Liver (tissue), 9 donors: ENCODE results near the gene IFIT3. TPM values are rescaled to one million over a fixed set of nuclear protein-coding genes. Genes with fewer than 3 reads are reported as not detected.
"Not testable (repeated sequence)": the region's sequence is repeated elsewhere in the genome, so short reads cannot be mapped to it uniquely, and the experiment has no call there.

ENCODE experiments used
- DNase-seq: peaks from one replicate; pipeline ENCODE4 v3.0.0-alpha.2; 2017; ENCODE audit warnings: low spot score
- H3K27ac ChIP-seq, 2 donors: one replicate each; pipeline ENCODE4 v1.7.0; 2013; ENCODE audit warnings: inconsistent platforms in 2 of 2, low read length in 2 of 2, control low read depth in 1 of 2, low read depth in 1 of 2, mild to moderate bottlenecking in 1 of 2
- H3K27me3 ChIP-seq, 4 donors: one replicate each; pipeline versions ENCODE4 v1.6.1 to v1.7.0; 2013; ENCODE audit warnings: low read length in 3 of 4, inconsistent platforms in 1 of 4, mild to moderate bottlenecking in 1 of 4, moderate library complexity in 1 of 4; ENCODE audit not compliant: control insufficient read depth in 4 of 4, insufficient read depth in 4 of 4
- H3K36me3 ChIP-seq, 4 donors: one replicate each; pipeline versions ENCODE4 v1.6.1 to v1.7.0; 2013; ENCODE audit warnings: low read length in 3 of 4, mild to moderate bottlenecking in 3 of 4, low read depth in 1 of 4, moderate library complexity in 1 of 4; ENCODE audit not compliant: control insufficient read depth in 4 of 4, insufficient read depth in 3 of 4
- H3K4me1 ChIP-seq, 4 donors: one replicate each; pipeline versions ENCODE4 v1.6.1 to v1.7.0; 2013; ENCODE audit warnings: low read length in 3 of 4, mild to moderate bottlenecking in 3 of 4, moderate library complexity in 1 of 4; ENCODE audit not compliant: control insufficient read depth in 4 of 4, insufficient read depth in 4 of 4
- H3K4me3 ChIP-seq, 3 donors: one replicate each; pipeline versions ENCODE4 v1.6.1 to v1.7.0; 2013; ENCODE audit warnings: low read length in 3 of 3, control low read depth in 1 of 3, low read depth in 1 of 3, mild to moderate bottlenecking in 1 of 3
- H3K9ac ChIP-seq, 2 donors: one replicate each; pipeline ENCODE4 v1.7.0; 2013; ENCODE audit warnings: low read length in 2 of 2, mild to moderate bottlenecking in 2 of 2, moderate library complexity in 2 of 2, control low read depth in 1 of 2, low read depth in 1 of 2
- H3K9me3 ChIP-seq, 4 donors: one replicate each; pipeline versions ENCODE4 v1.6.1 to v1.7.0; 2013; ENCODE audit warnings: low read length in 3 of 4; ENCODE audit not compliant: control insufficient read depth in 4 of 4
- ATF3 ChIP-seq: IDR thresholded peaks from 2 replicates; pipeline ENCODE4 v1.6.1; 2016; ENCODE audit warnings: antibody characterized with exemption
- CTCF ChIP-seq: fragments of 150-350 bp; IDR thresholded peaks from 2 replicates; pipeline ENCODE4 v1.5.1; 2017; ENCODE audit warnings: improper control_type of control experiment, low read depth, low read length; ENCODE audit not compliant: missing input control
- FOXA1 ChIP-seq: IDR thresholded peaks from 2 replicates; pipeline ENCODE4 v1.6.1; 2016; ENCODE audit warnings: antibody characterized with exemption
- FOXA2 ChIP-seq: IDR thresholded peaks from 2 replicates; pipeline ENCODE4 v1.6.1; 2016; ENCODE audit warnings: antibody characterized with exemption
- GABPA ChIP-seq, 2 donors: IDR thresholded peaks in 1 of 2; conservative IDR thresholded peaks in 1 of 2; 2 replicates each; pipeline ENCODE4 v1.6.1; 2016; ENCODE audit warnings: antibody characterized with exemption in 2 of 2, mild to moderate bottlenecking in 1 of 2, moderate library complexity in 1 of 2
- HNF4A ChIP-seq, 2 donors: conservative IDR thresholded peaks; 2 replicates each; pipeline ENCODE4 v1.6.1; 2016; ENCODE audit warnings: antibody characterized with exemption in 2 of 2, mild to moderate bottlenecking in 2 of 2
- HNF4G ChIP-seq: IDR thresholded peaks from 2 replicates; pipeline ENCODE4 v1.6.1; 2016; ENCODE audit warnings: antibody characterized with exemption
- JUND ChIP-seq, 2 donors: IDR thresholded peaks; 2 replicates each; pipeline ENCODE4 v1.6.1; 2016; ENCODE audit warnings: antibody characterized with exemption in 2 of 2
- MAX ChIP-seq: IDR thresholded peaks from 2 replicates; pipeline ENCODE4 v1.6.1; 2016; ENCODE audit warnings: antibody characterized with exemption
- NR2F2 ChIP-seq: IDR thresholded peaks from 2 replicates; pipeline ENCODE4 v1.6.1; 2016; ENCODE audit warnings: antibody characterized with exemption
- RAD21 ChIP-seq, 2 donors: IDR thresholded peaks; 2 replicates each; pipeline ENCODE4 v1.6.1; 2016; ENCODE audit warnings: antibody characterized with exemption in 2 of 2, mild to moderate bottlenecking in 2 of 2
- REST ChIP-seq: IDR thresholded peaks from 2 replicates; pipeline ENCODE4 v1.6.1; 2016; ENCODE audit warnings: antibody characterized with exemption, mild to moderate bottlenecking
- RXRA ChIP-seq, 2 donors: IDR thresholded peaks; 2 replicates each; pipeline ENCODE4 v1.6.1; 2017 to 2018; ENCODE audit warnings: antibody characterized with exemption in 2 of 2, mild to moderate bottlenecking in 1 of 2
- TAF1 ChIP-seq: conservative IDR thresholded peaks from 2 replicates; pipeline ENCODE4 v1.6.1; 2016; ENCODE audit warnings: antibody characterized with exemption, mild to moderate bottlenecking
- ZBTB33 ChIP-seq: IDR thresholded peaks from 2 replicates; pipeline ENCODE4 v1.6.1; 2016; ENCODE audit warnings: antibody characterized with exemption
- WGBS: extraction: QIAGEN DNeasy Blood & Tissue Kit; methylation state at CpG from one replicate; pipeline ENCODE4 v1.1.7; 2013; 5-methylcytosine and 5-hydroxymethylcytosine counted together
- polyA plus RNA-seq, 2 donors: library from polyadenylated mRNA; stranded (reverse) in 1 of 2; unstranded in 1 of 2; fragments of 200-250 nt in 1 of 2; fragments of >200 nt in 1 of 2; fragmentation: Nextera tagmentation in 1 of 2; extraction: Ambion mirVana in 1 of 2; gene quantifications; one replicate each; pipeline versions ENCODE4 v1.2.1 to v1.2.3, GENCODE V29; 2013 to 2015
- total RNA-seq, 2 donors: library from RNA; depleted of rRNA; stranded (reverse); fragments of >200 nt; gene quantifications; one replicate each; pipeline ENCODE4 v1.2.3, GENCODE V29; 2014
- donor health status: healthy.
- donor health status: healthy.
- donor health status: healthy.
- donor health status: healthy.
- donor health status: healthy.

Gene IFIT3
- total and polyA plus RNA-seq, 4 donors = 9.2 to 11.2 (median 10.4) TPM

GRCh38 chr10:89348975-89349374, 21.2 kb downstream of the IFIT3 start:
- WGBS = 69% methylated on average over 2 of the region's 2 CpGs
- DNase-seq = no peak
- Histone ChIP-seq H3K4me1 (peaks cover 22 to 60% (median 45%) of the 10 kb centered on the region in 4 donors), H3K4me3 (no peak overlapping the region), H3K27ac (peak overlapping the region in 1 of 2 donors; percentile 65), H3K9ac (no peak overlapping the region), H3K9me3 (no peaks in the 10 kb centered on the region), H3K36me3 (no peaks in the 10 kb centered on the region), H3K27me3 (no peaks in the 10 kb centered on the region)
- TF ChIP-seq FOXA2 = no peak
- TF ChIP-seq NR2F2 = peak; percentile 38

- 11% methylated on average over 7 of the region's 7 CpGs for WGBS
- not testable (repeated sequence) for H3K9me3 ChIP-seq, H3K36me3 ChIP-seq, H3K4me3 ChIP-seq, H3K27me3 ChIP-seq
- Histone ChIP-seq H3K4me1 (peaks cover 22 to 58% (median 44%) of the 10 kb centered on the region in 4 donors), H3K27ac (peak overlapping the region; percentile 88 to 91), H3K9ac (peak overlapping the region in 1 of 2 donors; percentile 92)
- TF ChIP-seq MAX (peak; percentile 31), JUND (IDR thresholded peaks at IDR 0.05) (peak in 1 of 2 donors; percentile 11), HNF4A (conservative IDR thresholded peaks at IDR 0.05) (peak in 1 of 2 donors; percentile 20), TAF1 (peak; percentile 25), REST (peak; percentile 20), RXRA (IDR thresholded peaks at IDR 0.05) (peak in 1 of 2 donors; percentile 24), RAD21 (IDR thresholded peaks at IDR 0.05) (peak in 1 of 2 donors; percentile 4)
- peak; percentile 27 for DNase-seq
Measured at GRCh38 chr10:89350631-89351315, 23.0 kb downstream of the IFIT3 start.

- DNase-seq = no peak
- peaks cover 22 to 52% (median 39%) of the 10 kb centered on the region in 4 donors for H3K4me1 ChIP-seq
- TF ChIP-seq JUND (IDR thresholded peaks at IDR 0.05) = no peak
- TF ChIP-seq FOXA2 = no peak
- no peak for TF ChIP-seq RXRA (IDR thresholded peaks at IDR 0.05)
- no peak for TF ChIP-seq TAF1
- TF ChIP-seq HNF4G = no peak
- no peak for TF ChIP-seq HNF4A (conservative IDR thresholded peaks at IDR 0.05)
- no peak for TF ChIP-seq GABPA (IDR thresholded peaks at IDR 0.05 in 1 of 2, conservative IDR thresholded peaks at IDR 0.05 in 1 of 2)
- TF ChIP-seq CTCF = no peak
- no peak for TF ChIP-seq ZBTB33
- TF ChIP-seq FOXA1 = no peak
- no peak for TF ChIP-seq RAD21 (IDR thresholded peaks at IDR 0.05)
- TF ChIP-seq NR2F2 = no peak
- TF ChIP-seq ATF3 = no peak
- TF ChIP-seq MAX = no peak
Measured at GRCh38 chr10:89351412-89351779, 23.6 kb downstream of the IFIT3 start.

More at GRCh38 chr10:89351412-89351779, 23.6 kb downstream of the IFIT3 start:
- H3K27ac ChIP-seq = peak overlapping the region; percentile 88 to 91
- WGBS = 16% methylated on average over 1 of the region's 1 CpG
- H3K9ac ChIP-seq = peak overlapping the region in 1 of 2 donors; percentile 92
- no peaks in the 10 kb centered on the region for H3K9me3 ChIP-seq
- no peak overlapping the region for H3K4me3 ChIP-seq
- H3K27me3 ChIP-seq = no peaks in the 10 kb centered on the region
- no peaks in the 10 kb centered on the region for H3K36me3 ChIP-seq
